Neutrophil (primary cell): ENCODE results near the gene OLR1.
A peak's percentile ranks its signal among the peaks of the same experiment; 100 is the strongest.

Experiments used
- H3K27ac ChIP-seq: fragments of 200-600 bp; sonication (generic); 2 replicates; pipeline ENCODE4 v1.5.1; 2016; ENCODE audit warnings: mild to moderate bottlenecking, moderate library complexity
- H3K27me3 ChIP-seq: fragments of 200-600 bp; sonication (generic); 2 replicates; pipeline ENCODE4 v1.6.0; 2016; ENCODE audit warnings: mild to moderate bottlenecking
- H3K36me3 ChIP-seq: fragments of 200-600 bp; sonication (generic); 2 replicates; pipeline ENCODE4 v1.5.1; 2017
- H3K4me1 ChIP-seq, 2 experiments: fragments of 200-600 bp in 1 of 2; sonication (generic) in 1 of 2; 1 replicate in 1 of 2; 2 replicates in 1 of 2; pipeline versions ENCODE4 v1.5.1 to v1.6.1; 2013 to 2016; ENCODE audit warnings: low read depth in 1 of 2, low read length in 1 of 2, mild to moderate bottlenecking in 1 of 2, moderate library complexity in 1 of 2; ENCODE audit not compliant: control insufficient read depth in 1 of 2, insufficient read depth in 1 of 2
- H3K4me3 ChIP-seq, 2 experiments: fragments of 200-600 bp in 1 of 2; sonication (generic) in 1 of 2; 1 replicate in 1 of 2; 2 replicates in 1 of 2; pipeline ENCODE4 v1.5.1; 2013 to 2016; ENCODE audit warnings: low read depth in 1 of 2, low read length in 1 of 2, mild to moderate bottlenecking in 1 of 2, moderate library complexity in 1 of 2
- H3K9me3 ChIP-seq: fragments of 200-600 bp; sonication (generic); 2 replicates; pipeline ENCODE4 v1.5.1; 2016
- CTCF ChIP-seq: fragments of 200-600 bp; sonication (generic); IDR thresholded peaks from 2 replicates; pipeline ENCODE4 v1.5.1; 2016; ENCODE audit warnings: antibody characterized with exemption

Gene OLR1

GRCh38 chr12:10142976-10143589 lies 28.8 kb downstream of the OLR1 start:
- Histone ChIP-seq H3K27ac (no peak overlapping the region), H3K4me1 (peaks cover 8 to 9% of the 10 kb centered on the region in 2 experiments), H3K36me3 (no peaks in the 10 kb centered on the region), H3K27me3 (no peaks in the 10 kb centered on the region), H3K4me3 (no peak overlapping the region), H3K9me3 (no peaks in the 10 kb centered on the region)
- no peak for TF ChIP-seq CTCF

DNA sequence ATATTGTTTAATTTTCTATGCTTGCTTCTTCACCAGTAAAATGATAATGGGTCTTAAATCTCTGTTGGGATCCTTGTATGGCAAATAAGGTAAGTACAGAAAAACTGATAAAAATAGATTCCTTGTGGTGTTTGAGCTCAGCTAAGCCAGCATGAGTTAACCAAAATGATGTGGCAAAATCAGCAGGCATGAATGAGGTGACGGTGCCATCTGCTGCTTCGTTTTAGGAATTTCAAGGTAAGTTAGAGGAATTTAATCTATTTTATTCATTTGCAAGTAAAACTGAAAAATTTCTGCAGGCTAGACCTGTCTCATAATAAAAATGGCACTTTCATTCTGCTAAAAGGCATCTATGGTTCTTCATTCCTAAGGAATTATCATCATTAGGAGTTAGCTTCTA lies 31.9 kb downstream of the OLR1 start:
- H3K4me3 ChIP-seq, result no peak overlapping the region
- peaks cover 8 to 9% of the 10 kb centered on the region in 2 experiments for H3K4me1 ChIP-seq
- no peaks in the 10 kb centered on the region for H3K27me3 ChIP-seq
- H3K36me3 ChIP-seq, result no peaks in the 10 kb centered on the region
- peak overlapping the region; percentile 54 for H3K27ac ChIP-seq
- H3K9me3 ChIP-seq, result no peaks in the 10 kb centered on the region
- TF ChIP-seq CTCF, result peak; percentile 87

- no peak for TF ChIP-seq CTCF
- Histone ChIP-seq H3K27me3 (no peaks in the 10 kb centered on the region), H3K36me3 (no peaks in the 10 kb centered on the region), H3K9me3 (no peaks in the 10 kb centered on the region), H3K27ac (peak overlapping the region; percentile 55), H3K4me3 (no peak overlapping the region), H3K4me1 (peaks cover 20 to 23% of the 10 kb centered on the region in 2 experiments)
Observed at GRCh38 chr12:10136637-10137205, 35.2 kb downstream of the OLR1 start.

GRCh38 chr12:10135126-10135525 lies 36.8 kb downstream of the OLR1 start:
- Histone ChIP-seq H3K9me3 (no peaks in the 10 kb centered on the region), H3K36me3 (no peaks in the 10 kb centered on the region), H3K4me3 (no peak overlapping the region), H3K27ac (peak overlapping the region; percentile 64), H3K27me3 (no peaks in the 10 kb centered on the region), H3K4me1 (peaks cover 36 to 39% of the 10 kb centered on the region in 2 experiments)
- TF ChIP-seq CTCF, result no peak

GRCh38 chr12:10132850-10133370 lies 39.0 kb downstream of the OLR1 start:
- H3K27ac ChIP-seq, result peak overlapping the region; percentile 99
- TF ChIP-seq CTCF, result no peak
- peaks cover 33 to 50% of the 10 kb centered on the region in 2 experiments for H3K4me1 ChIP-seq
- peaks cover 7% of the 10 kb centered on the region for H3K36me3 ChIP-seq
- no peaks in the 10 kb centered on the region for H3K9me3 ChIP-seq
- H3K4me3 ChIP-seq, result no peak overlapping the region
- H3K27me3 ChIP-seq, result no peaks in the 10 kb centered on the region
